HG03565 (cell line): ENCODE results near the gene PHC1.

ENCODE experiments used
- ATAC-seq: cut with Tn5 transposase; IDR thresholded peaks from one replicate; pipeline ENCODE4 v1.9.1; 2021; ENCODE audit warnings: mild to moderate bottlenecking, moderate library complexity; ENCODE audit not compliant: unreplicated experiment

Gene PHC1

DNA sequence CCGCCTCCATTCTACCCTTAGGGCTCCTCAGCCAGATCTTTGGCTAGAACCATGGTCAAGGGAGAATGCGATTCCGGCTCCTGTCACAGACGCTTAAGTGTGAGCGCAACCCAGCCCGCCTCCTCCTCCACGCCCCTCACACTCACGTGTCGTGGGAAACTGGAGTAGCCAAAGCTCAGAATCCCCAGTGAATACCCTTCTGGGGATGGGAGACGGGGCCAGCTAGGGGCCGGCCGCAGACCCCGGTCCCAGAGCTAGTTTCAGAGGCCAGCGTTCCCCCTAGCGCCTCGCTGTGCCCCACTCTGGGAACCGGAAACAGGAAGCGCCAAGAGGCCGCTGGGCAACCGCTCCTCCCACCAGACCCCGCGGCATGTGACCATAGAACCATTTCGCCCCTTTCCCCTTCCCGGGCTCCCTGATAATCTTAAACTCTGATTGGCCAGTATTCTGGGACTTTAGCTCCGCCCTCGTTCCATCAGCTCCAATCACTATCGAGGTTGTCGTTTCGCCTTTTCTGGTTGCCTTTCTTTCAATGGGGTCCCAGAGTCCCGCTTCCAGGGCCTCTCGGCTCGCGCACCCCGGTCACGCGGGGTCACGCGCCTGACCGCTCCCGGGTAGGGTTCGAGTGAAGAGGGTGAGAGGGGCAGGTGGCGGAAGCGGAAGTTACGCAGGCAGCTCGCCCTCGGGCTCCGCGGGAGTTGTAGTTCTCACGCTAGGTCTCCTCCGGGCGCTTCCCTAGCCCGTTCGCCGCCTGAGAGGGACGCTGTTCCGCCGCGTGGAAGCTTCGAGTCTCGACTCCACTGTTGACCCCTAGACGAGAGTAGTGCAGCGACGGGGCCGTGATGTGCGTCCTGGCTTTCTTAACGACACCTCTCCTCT, 35.3 kb downstream of the PHC1 start, which contains the start of gene M6PR:
TSS of gene M6PR (minus strand) at position 304 of the 879 bp plus-strand sequence. CDS start 3,241 bp downstream, outside the sequence.
- peak; percentile 62 for ATAC-seq

DNA sequence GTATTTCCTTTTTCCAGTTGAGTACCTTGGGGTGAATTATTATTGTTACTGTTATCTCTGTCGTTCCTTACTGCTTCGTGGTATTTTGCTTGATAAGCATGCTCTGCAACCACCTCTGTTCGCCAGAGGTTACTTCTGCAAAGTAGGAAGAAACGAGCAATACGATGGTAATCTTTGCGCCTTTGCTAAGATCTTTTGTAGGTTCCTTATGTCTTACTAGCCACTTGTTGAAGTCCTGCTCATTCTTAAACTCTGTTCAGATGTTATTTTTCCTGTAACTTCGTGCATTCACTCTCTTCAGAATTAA, 35.9 kb downstream of the PHC1 start:
- ATAC-seq, result no peak

DNA sequence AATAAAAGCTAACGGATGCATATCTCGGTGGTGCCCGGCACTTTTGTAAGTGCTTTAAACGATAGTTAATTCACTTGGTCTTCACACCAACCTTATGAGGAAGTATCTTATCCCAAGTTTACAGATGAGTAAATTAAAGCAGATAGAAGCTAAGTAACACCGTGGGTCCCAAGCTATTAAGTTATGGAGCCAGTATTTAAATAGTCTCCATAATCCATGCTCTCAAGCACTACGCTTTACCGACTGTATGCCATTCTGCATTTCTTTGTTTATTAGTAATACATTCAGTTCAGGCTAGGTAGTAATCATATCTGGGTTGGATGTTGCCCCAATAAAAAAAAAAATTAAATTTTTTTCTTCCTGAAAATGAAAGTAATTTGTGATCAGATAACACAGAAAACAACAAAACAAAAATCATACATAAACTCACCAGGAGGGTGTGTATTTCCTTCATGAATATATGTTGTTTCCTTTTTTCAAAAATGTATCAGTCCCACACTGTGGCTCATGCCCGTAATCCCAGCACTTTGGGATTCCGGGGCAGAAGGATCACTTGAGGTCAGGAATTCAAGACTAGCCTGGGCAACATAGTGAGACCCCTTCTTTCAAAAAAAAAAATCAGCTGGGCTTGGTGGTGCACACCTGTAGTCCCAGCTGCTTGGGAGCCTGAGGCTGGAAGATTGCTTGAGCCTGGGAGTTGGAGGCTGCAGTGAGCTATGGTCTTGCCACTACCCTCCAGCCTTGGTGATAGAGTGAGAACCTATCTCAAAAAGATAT, 36.6 kb downstream of the PHC1 start:
- no peak for ATAC-seq

DNA sequence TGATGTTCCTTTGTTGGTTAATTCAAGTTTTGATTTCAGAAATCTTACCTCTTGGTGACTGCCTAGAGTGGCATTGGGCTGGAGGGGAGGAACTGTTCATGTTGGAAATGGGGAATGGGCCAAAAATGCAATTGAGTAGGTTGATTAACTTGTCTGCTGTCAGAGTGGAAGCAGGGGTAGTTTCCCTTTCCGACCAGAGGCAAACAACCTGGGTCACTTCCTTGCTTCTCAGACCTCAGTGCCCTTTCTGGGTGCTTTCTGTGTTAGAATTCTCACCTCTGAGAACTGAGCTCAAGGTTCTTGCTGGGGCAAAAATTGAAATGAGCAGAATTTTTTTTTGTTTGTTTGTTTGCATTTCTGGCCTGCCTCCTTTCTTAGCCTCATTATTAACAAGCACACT, 37.4 kb downstream of the PHC1 start:
- ATAC-seq, result no peak

DNA sequence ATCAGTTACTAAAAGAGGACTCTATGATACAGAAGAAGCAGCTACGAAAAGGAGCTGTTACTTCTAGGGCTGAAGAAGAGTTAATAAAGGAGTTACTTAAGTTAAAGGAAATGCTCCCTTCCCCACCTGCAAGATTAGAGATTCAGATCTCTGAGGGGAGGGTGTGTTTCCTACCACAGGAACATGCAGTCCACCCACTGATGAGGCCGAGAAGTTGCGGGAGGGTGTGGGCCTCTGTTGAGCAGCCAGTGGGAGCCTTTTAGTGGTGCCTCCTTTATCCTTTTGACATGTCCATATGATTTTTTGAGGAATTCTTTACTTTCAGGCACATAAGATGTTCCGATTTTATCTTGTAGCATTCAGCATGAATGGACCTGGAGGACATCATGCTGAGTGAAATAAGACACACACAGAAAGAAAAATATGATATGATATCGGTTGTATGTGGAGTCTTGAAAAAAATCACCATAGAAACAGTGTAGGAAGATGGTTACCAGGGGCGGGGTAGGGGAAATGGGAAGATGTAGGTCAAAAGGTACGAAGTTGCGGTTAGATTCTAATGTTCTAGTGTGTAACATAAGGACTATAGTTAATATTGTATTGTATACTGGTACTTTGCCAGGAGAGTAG, 39.6 kb downstream of the PHC1 start:
- ATAC-seq, result no peak

DNA sequence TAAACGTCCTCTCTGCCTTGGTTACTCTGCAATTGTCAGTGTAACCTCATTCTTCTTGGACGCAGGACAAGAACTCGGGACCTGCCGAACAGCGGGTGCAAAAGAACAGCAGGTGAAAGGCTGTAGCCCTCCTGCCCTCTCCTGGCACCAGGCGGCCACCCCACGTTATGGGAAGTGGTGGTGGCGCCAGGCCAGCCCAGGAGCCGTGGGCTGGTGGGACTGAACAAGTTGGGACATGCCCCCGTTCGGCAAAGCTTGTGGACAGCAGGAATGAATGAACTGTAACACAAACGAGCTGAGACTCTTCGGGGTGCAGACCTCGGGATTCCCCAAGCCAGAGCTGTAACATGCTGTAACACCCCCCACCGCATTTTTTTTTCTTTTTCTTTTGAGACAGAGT, 41.8 kb downstream of the PHC1 start:
- no peak for ATAC-seq

DNA sequence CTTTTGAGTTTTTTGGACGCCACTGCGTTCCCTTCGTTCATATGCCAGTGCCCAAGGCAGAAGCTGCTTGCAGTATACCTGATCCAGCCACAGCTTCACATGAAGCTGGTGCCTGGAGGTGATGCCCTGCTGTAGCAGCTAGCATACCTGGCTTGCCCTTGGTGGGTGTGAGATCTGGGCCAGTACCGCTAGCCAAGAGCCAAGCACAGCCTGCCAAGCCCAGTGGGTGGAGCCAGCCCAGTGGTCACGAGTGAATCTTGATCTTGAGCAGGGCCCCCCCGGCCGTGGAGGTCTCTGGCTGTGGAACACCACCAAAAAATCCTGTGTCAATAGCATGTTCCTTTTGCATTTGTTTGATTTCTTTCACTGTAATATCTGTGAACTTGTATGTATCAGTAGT, 42.5 kb downstream of the PHC1 start:
- no peak for ATAC-seq

DNA sequence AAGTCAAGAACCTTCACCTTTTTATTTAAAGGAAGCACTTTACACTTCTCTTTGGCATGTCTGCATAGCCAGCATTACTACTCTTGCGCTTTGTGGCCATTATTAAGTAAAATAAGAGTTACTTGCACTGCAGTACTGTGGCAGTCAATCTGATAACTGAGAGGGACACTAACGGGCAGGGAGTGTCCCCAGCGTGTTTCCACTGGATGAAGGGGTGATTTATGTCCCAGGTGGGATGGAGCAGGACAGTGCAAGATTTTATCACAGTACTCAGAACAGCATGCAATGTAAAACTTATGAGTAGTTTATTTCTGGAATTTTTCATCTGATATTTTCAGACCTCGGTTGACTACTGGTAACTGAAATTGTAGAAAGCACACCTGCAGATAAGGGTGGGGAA, 43.3 kb downstream of the PHC1 start:
- ATAC-seq, result no peak

DNA sequence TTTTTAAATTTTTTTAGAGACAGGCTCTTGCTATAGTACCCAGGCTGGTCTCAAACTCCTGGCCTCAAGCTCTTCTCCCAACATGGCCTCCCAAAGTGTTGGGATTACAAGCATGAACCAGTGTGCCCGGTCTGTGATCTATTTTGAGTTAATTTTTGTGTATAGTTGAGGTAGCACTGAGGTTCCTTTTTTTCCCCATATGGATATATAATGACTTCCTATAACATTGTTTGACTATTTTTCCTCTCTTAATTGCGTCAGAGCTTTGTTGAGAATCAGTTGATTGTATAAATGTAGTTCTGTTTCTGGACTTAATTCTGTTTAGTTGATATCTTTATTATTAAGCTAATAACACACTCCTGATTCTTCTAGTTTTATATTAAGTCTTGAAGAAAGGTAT, 43.8 kb downstream of the PHC1 start:
- ATAC-seq, result no peak

DNA sequence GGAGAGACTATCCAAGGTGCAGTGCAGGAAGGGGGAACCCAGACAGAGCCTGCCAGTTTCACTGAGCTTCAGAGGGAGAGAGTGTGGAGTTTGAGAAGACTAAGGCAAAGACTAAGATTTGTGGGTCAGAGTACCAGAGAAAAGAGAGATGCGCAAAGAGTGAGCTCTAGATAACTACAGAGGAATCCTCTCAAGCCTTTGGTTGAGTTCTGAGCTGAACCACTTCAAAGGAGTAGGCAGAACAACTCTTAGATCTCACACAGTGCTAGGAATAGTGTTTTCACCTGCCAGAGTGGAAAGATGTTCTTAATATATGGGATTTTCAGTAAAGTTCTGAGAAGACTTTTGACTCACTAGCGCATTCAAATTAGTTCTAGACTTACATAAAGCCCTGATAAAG, 45.9 kb downstream of the PHC1 start:
- ATAC-seq, result no peak

DNA sequence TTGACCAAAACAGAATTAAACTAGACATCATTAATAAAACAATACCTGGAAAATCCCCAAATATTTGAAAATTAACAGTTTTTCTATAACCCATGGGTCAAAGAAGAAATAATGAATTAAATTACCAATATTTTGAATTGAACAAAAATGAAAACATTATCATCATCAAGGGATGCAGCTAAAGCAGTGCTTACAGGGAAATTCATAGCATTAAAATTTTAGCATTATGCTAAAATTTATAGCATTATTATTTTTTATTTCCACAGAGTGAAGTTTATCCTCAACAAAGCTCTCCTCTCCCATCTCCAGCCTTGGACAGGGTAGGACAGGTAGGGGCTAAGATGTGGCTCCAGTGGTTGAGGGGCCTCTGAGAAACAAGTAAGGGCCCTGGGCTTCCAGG, 54.5 kb downstream of the PHC1 start:
- no peak for ATAC-seq

DNA sequence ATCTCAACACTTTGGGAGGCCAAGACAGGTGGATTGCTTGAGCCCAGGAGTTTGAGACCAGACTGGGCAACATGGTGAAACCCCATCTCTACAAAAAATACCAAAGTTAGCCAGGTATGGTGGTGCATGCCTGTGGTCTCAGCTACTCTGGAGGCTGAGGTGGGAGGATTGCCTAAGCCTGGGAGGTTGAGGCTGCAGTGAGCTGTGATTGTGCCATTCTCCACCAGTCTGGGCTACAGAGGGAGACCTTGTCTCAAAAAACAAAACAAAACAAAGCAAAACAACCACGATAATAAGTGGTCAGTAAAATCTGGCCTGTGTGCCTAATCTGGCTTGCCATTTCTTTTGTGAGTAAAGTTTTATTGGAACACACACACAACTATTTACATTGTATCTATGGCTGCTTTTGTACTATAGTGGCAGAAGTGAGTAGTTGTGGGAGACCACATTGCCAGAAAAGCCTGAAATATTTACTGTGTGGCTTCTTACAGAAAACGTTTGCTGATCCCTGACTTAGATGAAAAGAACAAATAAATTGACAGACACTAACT, 55.6 kb downstream of the PHC1 start:
- no peak for ATAC-seq

DNA sequence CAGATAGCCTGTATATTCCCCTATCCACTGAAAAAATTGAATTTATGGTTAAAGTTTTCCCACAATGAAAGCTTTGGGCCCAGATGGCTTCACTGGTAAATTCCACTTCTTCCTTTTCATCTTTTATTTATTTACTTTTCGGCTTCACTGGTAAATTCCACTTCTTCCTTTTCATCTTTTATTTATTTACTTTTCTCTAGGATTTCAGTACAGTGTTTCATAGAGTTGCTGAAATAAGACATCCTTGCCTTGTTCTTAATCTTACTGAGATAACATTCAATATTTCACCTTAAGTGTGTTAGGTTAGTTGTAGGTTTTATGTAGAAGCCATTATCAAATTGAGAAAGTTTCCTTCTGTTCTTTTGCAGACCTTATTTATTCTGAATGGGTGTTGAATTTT, 56.1 kb downstream of the PHC1 start:
- ATAC-seq, result no peak

DNA sequence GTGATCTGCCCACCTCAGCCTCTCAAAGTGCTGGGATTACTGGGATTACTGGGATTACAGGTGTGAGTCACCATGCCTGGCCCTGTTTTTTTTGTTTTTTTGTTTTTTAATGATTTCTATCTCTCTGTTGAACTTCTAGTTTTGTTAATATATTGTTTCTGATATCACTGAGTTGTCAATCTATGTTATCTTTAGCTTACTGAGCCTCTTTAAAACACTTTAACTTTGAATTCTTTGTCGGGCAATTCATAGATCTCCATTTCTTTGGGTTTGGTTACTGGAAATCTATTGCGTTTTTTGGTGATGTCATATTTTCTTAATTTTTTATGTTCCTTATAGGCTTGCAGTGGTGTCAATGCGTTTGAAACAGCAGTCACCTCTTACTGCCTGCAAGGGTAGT, 65.8 kb downstream of the PHC1 start:
- no peak for ATAC-seq

DNA sequence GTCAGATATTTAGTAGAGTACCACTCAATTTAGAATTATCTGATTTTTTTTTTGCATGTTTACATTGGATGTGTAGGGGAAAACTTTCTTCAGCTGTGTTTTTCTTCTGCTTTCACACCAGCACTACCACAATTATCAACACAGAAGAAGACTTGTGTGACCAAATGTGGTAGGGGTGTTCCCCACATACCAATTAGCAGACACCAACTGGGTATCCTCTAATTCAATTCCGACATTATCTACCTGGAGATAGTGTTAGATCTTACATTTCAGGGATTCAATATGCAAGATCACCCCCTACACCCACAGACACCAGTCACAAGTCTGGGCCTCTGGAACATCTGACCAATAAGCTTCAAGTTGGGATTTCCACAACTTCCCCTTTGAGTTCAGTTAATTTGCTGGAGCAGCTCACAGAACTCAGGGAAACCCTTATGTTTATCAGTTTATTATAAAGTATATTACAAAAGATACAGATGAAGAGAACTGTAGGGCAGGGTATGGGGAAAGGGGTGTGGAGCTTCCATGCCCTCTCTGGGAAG, 71.0 kb downstream of the PHC1 start:
- no peak for ATAC-seq

DNA sequence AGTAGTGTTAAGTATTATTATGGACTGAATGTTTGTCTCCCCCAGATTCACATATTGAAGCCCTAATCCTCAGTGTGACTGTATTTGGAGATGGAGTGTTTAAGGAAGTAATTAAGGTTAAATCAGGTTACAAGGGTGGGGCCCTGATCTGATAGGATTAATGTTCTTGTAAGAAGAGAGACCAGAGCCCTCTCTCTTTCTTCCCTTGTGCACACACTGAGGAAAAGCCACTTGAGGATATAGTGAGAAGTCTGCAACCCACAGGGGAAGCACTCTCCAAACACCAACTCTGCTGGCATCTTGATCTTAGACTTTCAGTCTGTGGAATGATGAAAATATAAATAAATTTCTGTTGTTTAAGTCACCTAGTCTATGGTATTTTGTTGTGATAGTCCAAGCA, 72.9 kb downstream of the PHC1 start:
- no peak for ATAC-seq

DNA sequence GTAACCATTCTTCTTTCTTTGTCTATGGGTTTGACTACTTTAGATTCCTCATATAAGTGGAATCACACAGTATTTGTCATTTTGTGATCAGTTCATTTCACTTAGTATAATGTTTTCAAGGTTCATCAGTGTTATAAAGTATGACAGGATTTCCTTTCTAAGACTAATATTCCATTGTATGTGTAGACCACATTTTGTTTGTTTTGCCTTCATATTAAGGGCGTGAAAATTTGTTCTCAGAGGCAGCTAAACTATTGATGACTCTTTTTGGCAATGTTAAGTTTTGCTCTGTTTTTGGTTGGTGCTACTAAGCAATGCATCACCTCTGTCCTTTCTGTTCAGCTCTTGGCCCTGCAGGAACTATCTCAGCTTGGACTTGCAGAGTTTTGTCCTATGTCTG, 73.4 kb downstream of the PHC1 start:
- no peak for ATAC-seq

DNA sequence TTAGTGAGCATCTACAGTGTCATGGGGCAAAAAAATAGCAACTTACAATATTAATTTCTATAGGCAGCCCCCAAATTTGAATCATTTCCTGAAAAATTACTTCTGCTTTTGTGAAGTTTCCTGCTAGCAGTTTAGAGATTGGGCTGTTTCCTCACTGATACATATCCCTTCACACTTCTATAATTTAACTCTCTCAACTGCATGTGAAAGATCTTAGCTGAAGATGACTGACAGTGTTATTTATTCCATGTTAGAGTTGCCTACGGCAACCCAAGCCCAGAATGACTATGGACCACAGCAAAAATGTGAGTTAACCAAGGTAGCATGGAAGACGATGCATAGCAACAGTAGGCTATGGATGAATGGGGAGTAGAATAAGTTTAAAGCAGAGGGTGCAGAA, 75.1 kb downstream of the PHC1 start, which contains the start of gene KLRG1:
TSS of gene KLRG1 (plus strand) at position 134 of the 400 bp plus-strand sequence. CDS start at position 224, 90 bp downstream.
- ATAC-seq, result no peak
